HS-27A (cell line): Measurements from ENCODE around the gene IL31.

Experiments
- DNase-seq: peaks from one replicate; pipeline ENCODE4 v3.0.0-alpha.2; 2012; ENCODE audit warnings: low read depth, missing footprints

IL31 gene

DNA sequence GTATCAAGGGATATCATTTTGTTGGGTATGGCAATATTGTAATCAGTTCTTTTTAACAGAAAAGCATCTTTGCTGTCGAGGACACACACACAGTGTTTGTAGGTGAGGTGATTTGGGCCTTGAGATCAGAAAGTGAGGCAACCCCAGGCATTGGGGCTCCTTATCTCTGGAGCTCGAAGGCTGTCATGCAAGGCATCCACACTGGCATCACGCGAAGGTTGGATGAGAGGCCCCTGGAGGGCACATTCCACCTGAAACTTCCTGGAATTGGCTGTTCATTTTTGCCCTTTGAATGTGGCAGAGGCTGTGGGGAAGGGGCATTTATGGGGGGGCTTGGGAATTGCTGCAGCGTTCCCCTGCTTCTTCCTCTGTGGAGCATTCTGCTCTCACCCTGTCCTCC, 45.5 kb downstream of the IL31 start:
- DNase-seq: no peak

DNA sequence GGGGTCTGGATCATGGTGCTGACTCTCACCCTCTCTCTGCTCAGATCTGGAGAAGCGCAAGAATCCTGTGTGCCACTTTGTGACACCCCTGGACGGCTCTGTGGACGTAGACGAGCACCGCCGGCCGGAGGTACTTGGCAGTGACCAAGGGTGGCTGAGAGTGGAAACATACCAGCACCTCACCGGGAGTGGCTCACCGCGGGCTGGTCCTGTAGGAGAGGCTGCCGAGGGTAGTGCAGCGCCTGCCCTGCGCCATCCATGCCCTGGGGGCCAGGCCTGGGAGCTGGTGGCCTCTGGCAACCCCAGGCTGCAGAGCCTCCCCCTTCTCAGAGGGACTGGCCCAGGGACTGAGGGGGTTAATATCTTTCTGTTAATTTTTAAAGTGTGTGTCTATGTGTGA, 46.2 kb downstream of the IL31 start:
- no peak for DNase-seq

DNA sequence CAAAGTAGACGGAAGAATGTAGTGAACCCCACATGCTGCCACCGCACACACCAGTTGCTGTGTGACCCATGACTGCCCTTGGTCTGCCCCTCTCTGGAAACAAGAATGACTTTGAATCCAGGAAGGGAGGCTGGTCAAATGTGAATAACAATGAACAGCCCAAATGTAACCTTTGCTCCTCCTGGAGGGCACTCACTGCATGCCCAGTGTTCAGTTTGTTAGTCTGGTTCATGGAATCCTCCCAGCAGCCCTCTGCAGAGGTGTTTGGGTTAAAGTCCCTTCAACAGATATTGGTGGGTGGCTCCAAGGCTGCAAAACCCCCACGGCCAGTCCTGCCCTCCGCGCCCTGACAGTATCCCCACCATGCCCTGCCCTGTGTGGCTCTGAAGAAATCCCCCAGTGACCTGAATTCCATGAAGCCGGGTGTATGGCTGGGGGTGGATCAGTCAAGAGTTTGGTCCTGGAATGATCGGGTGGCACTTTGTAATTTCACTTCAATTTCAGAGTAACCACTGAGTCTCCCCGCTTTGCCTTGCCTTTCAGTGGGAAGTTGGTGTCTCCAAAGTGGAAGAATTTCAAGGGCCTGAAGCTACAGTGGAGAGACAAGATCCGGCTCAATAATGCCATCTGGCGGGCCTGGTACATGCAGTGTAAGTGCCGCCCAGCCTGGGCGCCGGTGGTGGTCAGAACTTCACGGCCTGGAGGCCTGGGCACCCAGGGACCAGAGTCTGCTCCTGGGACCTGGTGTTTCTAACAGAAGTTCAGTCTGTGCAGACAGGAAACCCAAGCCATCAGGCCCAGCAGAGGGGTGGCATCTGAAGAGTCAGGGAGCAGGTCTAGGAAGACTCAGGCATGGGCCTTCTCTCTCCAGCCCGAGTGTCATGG, 47.1 kb downstream of the IL31 start:
- no peak for DNase-seq

DNA sequence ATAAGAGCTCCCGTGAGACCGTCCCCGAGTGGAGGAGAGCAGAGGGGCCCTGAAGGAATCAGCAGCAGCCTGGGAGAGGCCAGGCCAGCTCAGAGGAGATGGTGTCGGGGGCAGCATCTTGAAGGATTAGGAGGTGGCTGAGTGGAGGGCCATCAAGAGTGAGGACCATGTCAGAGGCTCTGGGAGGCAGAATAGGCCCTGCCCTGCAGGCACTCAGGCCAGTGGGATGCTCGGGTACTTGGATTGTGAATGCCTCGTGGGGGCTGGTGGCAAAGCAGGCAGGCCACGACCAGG, 47.7 kb downstream of the IL31 start:
- DNase-seq: no peak

DNA sequence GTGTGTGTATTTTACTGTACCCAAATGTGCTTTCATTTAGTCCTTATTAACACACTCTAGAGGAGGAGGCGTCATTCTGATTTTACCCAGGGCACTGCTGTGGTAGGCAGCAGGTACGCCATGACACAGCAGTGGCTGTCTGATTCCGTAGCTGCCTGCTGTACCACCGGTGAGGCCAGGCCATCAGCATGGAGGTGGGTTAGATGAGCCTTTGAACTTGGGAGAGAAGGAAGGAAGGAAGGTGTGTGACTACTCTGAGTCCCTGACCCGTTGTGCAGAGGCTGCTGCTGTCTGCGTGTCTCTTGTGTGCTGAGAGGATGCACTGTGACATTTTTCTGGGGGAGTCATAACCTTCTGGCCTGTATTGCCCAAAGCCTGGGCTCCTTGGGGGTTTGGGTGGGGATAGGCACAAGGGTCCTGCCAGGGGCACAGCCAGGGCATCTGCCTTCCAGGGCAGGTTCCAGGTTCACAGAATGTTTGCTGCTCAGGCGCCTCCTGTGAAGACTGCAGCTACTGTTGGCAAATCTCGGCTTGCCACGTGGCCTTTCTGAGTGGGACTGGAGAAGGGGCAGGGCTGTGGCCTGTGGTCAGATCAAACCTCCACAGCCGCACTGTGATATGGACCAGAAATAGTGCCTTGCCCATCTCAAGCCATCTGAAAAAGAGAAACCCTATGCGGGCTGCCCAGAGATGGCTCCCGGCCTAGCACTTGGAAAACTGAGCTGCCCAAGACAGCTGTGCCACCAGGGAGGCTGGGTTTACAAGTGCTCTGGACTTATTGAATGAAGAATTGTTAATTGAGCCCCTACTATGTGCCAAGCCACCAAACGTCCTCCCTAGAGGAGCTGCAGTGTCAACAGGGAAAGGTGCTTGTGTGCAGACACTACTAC, 48.3 kb downstream of the IL31 start:
- DNase-seq: no peak

DNA sequence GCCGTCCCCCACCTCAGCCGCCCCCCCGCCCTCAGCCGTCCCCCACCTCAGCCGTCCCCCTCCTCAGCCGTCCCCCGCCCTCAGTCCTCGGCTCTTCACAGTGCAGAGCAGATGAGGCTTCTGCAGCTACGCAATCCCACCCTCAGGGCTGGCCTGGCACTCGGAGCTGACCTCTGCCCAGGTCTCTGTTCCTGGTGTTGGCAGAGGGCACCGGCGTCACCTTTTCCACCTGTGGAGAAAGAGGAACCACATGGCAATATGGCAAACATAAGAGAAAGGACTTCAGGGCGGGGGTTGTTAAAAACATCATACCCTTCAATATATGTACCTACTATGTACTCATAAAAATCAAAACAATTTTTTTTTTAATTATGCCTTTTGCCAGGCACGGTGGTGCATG, 49.7 kb downstream of the IL31 start:
- DNase-seq: no peak

DNA sequence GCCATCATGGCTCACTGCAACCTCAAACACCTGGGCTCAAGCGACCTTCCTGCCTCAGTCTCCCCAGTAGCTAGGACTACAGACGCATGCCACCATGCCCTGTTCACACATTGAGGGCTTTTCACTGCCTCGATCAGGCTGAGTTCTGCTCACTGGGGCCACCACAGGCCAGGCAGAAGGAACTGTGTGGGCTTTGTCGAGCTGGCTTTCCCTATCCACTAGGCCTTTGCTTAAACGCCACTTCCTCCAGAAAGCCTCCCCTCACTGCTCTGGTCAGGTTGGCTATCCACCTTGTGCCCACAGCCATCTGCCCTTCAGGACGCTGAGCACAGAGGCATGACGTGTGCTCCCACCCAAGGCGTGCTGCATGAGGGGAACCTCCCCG, 50.3 kb downstream of the IL31 start:
- DNase-seq: no peak

DNA sequence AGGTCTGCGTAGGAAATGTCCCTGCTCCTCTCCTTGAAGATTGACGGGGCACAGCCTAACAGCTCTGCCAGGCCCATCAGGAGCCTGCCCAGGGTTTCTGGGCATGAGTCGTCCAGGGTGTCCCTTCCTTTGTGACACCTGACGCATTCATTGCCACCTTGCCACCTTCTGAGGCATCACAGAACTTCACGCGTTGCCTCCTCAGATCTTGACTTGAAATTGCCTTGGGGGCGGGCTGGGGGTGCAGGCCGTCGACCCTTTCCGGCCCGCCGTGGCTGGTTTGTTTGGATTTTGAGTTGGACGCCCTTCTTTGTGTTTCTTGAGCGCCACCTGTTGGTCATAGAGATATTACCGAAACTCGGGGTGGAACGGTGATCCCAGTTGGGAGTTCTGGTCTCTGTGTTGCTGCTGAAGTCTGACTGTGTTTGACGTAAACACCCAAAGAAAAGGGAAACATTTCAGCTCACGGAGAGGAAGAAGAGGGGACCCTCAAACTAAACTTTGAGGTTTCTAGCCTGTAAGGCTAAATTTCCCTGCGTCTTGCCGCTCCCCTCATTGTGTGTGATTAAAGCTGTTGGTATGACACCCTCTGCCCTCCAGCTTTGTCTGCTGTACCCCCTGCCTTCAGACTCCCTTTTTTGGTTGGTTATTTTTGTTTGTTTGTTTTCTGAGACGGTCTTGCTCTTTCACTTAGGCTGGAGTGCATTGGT, 50.8 kb downstream of the IL31 start:
- DNase-seq: peak; percentile 39
